Fibroblast of lung (primary cell): ENCODE results near the gene TPM4. TPM values are rescaled to one million over a fixed set of nuclear protein-coding genes. Genes with fewer than 3 reads are reported as not detected.

Experiments
- DNase-seq, 2 donors: peaks; one replicate each; pipeline versions ENCODE4 v3.0.0 to v3.0.0-alpha.2; 2010; ENCODE audit warnings: low read depth in 2 of 2
- H2AFZ ChIP-seq: 2 replicates; pipeline ENCODE4 v1.5.1; 2012; ENCODE audit warnings: low read length, control low read depth, inconsistent platforms
- H3K27ac ChIP-seq: 2 replicates; pipeline ENCODE4 v1.5.1; 2011; ENCODE audit warnings: low read length, control low read depth; ENCODE audit not compliant: insufficient read depth
- H3K27me3 ChIP-seq: 2 replicates; pipeline ENCODE4 v1.5.1; 2011; ENCODE audit warnings: mild to moderate bottlenecking, low read length; ENCODE audit not compliant: control insufficient read depth, insufficient read depth
- H3K36me3 ChIP-seq: 2 replicates; pipeline ENCODE4 v1.5.1; 2011; ENCODE audit warnings: low read length; ENCODE audit not compliant: control insufficient read depth, insufficient read depth
- H3K4me1 ChIP-seq: 2 replicates; pipeline ENCODE4 v1.5.1; 2011; ENCODE audit warnings: low read length; ENCODE audit not compliant: control insufficient read depth, insufficient read depth; ENCODE audit errors: extremely low read depth
- H3K4me2 ChIP-seq: 2 replicates; pipeline ENCODE4 v1.5.1; 2011; ENCODE audit warnings: low read length, control low read depth; ENCODE audit not compliant: insufficient read depth; ENCODE audit errors: extremely low read depth
- H3K4me3 ChIP-seq, 4 experiments: fragments of 200-600 bp in 1 of 4; sonication (generic) in 1 of 4; replicated peaks in 1 of 4; 2 replicates each; pipeline ENCODE4 v1.5.1; 2011 to 2016; ENCODE audit warnings: low read length in 4 of 4, low read depth in 3 of 4, mild to moderate bottlenecking in 3 of 4, control low read depth in 2 of 4, inconsistent platforms in 1 of 4, mixed read lengths in 1 of 4; ENCODE audit not compliant: insufficient read depth in 1 of 4; ENCODE audit errors: control extremely low read depth in 1 of 4
- H3K79me2 ChIP-seq: 2 replicates; pipeline ENCODE4 v1.5.1; 2012; ENCODE audit warnings: mild to moderate bottlenecking, low read length, inconsistent platforms; ENCODE audit not compliant: control insufficient read depth, insufficient read depth
- H3K9ac ChIP-seq: 2 replicates; pipeline ENCODE4 v1.5.1; 2011; ENCODE audit warnings: mild to moderate bottlenecking, low read length, control low read depth; ENCODE audit not compliant: insufficient read depth
- H3K9me3 ChIP-seq: 2 replicates; pipeline ENCODE4 v1.5.1; 2012; ENCODE audit warnings: low read depth, low read length; ENCODE audit not compliant: control insufficient read depth, insufficient read depth
- H4K20me1 ChIP-seq: 2 replicates; pipeline ENCODE4 v1.5.1; 2011; ENCODE audit warnings: low read length; ENCODE audit not compliant: control insufficient read depth, insufficient read depth; ENCODE audit errors: extremely low read depth
- EZH2 ChIP-seq: IDR thresholded peaks from 2 replicates; pipeline ENCODE4 v1.5.1; 2012; ENCODE audit warnings: low read length, control low read depth, mild to moderate bottlenecking; ENCODE audit errors: missing control alignments
- polyA plus RNA-seq, 2 donors: library from polyadenylated mRNA; depleted of rRNA in 1 of 2; stranded (reverse) in 1 of 2; unstranded in 1 of 2; fragments of >200 nt; gene quantifications; 2 replicates each; pipeline ENCODE4 v1.2.1, GENCODE V29; 2011 to 2012; ENCODE audit warnings: missing spikeins in 1 of 2
- total RNA-seq: library from RNA; depleted of rRNA; stranded (reverse); fragments of >200 nt; gene quantifications from 2 replicates; pipeline ENCODE4 v1.2.1, GENCODE V29; 2014
- TF ChIP-seq, protein P1 (sequence below), 2 donors: IDR thresholded peaks in 1 of 2; conservative IDR thresholded peaks in 1 of 2; 1 replicate in 1 of 2; 2 replicates in 1 of 2; pipeline ENCODE4 v1.5.1; 2011 to 2012; ENCODE audit warnings: low read length in 2 of 2, control low read depth in 1 of 2, inconsistent platforms in 1 of 2, low read depth in 1 of 2, mild to moderate bottlenecking in 1 of 2

The TPM4 gene
- total and polyA plus RNA-seq, 2 donors (not counting 1 experiment from before 2014, with no cell fraction given): 822 to 2,577 TPM

DNA sequence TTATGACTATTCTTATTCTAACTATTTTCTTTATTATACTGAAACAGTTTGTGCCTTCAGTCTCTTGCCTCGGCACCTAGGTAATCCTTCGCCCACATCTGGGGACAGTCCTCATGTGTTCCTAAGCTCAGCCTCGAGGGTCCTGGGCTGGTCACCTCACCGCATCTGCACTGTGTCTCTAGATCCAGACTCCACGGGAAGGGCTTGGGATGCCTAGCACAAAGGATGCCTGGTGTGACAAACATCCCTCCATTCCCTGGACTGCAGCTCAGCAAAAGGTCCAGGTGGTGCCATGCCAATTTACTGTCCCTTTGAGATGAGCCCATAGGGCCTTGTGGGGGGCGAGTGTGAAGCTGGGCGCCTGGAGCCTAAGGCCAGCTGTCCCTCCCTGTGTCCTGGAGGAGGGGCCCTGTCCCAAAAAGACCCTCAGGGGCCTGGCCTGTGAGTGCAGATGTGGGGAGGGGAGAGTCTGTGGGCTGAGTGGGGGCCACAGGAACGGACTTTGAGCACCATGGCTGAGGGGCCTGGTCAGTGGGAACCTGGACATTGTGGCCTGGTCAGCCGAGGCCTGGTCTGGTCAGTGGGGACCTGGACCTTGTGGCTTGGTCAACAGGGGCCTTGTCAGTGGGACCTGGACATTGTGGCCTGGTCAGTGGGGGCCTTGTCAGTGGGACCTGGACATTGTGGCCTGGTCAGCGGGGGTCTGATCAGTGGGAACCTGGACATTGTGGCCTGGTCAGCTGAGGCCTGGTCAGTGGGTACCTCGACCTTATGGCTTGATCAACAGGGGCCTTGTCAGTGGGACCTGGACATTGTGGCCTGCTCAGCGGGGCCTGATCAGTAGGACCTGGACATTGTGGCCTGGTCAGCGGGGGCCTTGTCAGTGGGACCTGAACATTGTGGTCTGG, 45.1 kb upstream of the TPM4 start:
- no peaks in the 10 kb centered on the region for H3K9me3 ChIP-seq
- TF ChIP-seq, protein P1, sequence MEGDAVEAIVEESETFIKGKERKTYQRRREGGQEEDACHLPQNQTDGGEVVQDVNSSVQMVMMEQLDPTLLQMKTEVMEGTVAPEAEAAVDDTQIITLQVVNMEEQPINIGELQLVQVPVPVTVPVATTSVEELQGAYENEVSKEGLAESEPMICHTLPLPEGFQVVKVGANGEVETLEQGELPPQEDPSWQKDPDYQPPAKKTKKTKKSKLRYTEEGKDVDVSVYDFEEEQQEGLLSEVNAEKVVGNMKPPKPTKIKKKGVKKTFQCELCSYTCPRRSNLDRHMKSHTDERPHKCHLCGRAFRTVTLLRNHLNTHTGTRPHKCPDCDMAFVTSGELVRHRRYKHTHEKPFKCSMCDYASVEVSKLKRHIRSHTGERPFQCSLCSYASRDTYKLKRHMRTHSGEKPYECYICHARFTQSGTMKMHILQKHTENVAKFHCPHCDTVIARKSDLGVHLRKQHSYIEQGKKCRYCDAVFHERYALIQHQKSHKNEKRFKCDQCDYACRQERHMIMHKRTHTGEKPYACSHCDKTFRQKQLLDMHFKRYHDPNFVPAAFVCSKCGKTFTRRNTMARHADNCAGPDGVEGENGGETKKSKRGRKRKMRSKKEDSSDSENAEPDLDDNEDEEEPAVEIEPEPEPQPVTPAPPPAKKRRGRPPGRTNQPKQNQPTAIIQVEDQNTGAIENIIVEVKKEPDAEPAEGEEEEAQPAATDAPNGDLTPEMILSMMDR (conservative IDR thresholded peaks at IDR 0.05 in 1 of 2, IDR thresholded peaks at IDR 0.05 in 1 of 2; ENCODE audit: low read depth in 1 of 2, low read length in 2 of 2): no peak
- TF ChIP-seq EZH2: no peak
- no peaks in the 10 kb centered on the region for H3K27me3 ChIP-seq
- H3K4me2 ChIP-seq: no peak overlapping the region
- H3K36me3 ChIP-seq: no peaks in the 10 kb centered on the region
- no peak overlapping the region for H2AFZ ChIP-seq
- no peak overlapping the region for H3K27ac ChIP-seq
- H3K9ac ChIP-seq: no peak overlapping the region
- H3K4me3 ChIP-seq: no peak overlapping the region
- H3K4me1 ChIP-seq: no peaks in the 10 kb centered on the region
- no peaks in the 10 kb centered on the region for H4K20me1 ChIP-seq
- no peak for DNase-seq
- H3K79me2 ChIP-seq: no peaks in the 10 kb centered on the region

DNA sequence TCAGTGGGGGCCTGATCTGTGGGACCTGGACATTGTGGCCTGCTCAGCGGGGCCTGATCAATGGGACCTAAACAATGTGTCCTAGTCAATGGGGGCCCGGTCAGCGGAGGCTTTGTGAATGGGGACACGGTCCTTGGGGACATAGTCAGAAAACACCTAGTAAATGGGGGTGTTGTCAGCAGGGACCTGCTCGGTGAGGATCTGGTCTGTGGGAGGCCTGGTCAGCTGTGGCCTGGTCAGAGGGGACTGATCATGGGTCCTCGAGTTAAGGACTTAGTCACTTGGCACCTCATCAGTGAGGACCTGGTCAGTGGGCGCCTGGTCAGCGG, 44.5 kb upstream of the TPM4 start:
- H3K79me2 ChIP-seq: no peaks in the 10 kb centered on the region
- TF ChIP-seq EZH2: no peak
- TF ChIP-seq, protein P1 (conservative IDR thresholded peaks at IDR 0.05 in 1 of 2, IDR thresholded peaks at IDR 0.05 in 1 of 2; ENCODE audit: low read depth in 1 of 2, low read length in 2 of 2): no peak

DNA sequence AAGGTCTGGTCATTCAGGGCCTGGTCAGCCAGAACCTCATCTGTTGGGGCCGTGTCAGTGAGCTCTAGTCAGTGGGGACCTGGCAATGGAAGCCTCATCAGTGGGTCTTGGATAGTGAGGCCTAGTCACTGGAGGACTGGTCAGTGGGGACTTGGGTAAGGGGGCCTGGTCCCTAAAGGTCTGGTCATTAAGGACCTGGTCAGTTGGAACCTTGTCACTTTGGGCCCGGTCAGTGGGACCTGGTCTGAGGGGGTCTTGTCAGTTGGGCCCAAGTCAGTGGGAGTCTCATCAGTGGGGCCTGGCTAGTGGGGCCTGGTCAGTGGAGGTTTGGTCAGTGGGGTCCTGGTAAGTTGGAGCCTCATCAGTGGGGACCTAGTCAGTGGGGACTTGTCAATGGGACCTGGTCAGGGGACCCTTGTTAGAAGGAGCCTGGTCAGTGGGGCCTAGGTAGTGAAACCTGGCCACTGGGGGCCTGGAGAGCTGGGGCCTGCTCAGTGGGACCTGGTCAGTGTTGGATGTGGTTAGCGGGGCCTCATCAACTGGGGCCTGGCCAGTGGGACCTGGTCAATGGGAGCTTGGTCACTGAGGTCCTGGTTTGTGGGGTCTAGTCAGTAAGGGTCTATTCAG, 43.7 kb upstream of the TPM4 start:
- H3K27me3 ChIP-seq: no peaks in the 10 kb centered on the region
- TF ChIP-seq, protein P1 (conservative IDR thresholded peaks at IDR 0.05 in 1 of 2, IDR thresholded peaks at IDR 0.05 in 1 of 2; ENCODE audit: low read depth in 1 of 2, low read length in 2 of 2): no peak
- no peak for TF ChIP-seq EZH2
- no peaks in the 10 kb centered on the region for H3K79me2 ChIP-seq
- no peak overlapping the region for H3K4me3 ChIP-seq
- H3K4me1 ChIP-seq: no peaks in the 10 kb centered on the region
- H3K27ac ChIP-seq: no peak overlapping the region
- H4K20me1 ChIP-seq: no peaks in the 10 kb centered on the region
- no peak overlapping the region for H3K9ac ChIP-seq
- no peak for DNase-seq
- H2AFZ ChIP-seq: no peak overlapping the region
- H3K9me3 ChIP-seq: no peaks in the 10 kb centered on the region
- H3K4me2 ChIP-seq: no peak overlapping the region
- H3K36me3 ChIP-seq: no peaks in the 10 kb centered on the region

More for the DNA sequence above, 44.5 kb upstream of the TPM4 start:
- Histone ChIP-seq H3K4me3 (no peak overlapping the region), H3K36me3 (no peaks in the 10 kb centered on the region), H2AFZ (no peak overlapping the region), H3K4me2 (no peak overlapping the region), H3K4me1 (no peaks in the 10 kb centered on the region), H3K9ac (no peak overlapping the region), H4K20me1 (no peaks in the 10 kb centered on the region), H3K9me3 (no peaks in the 10 kb centered on the region), H3K27ac (no peak overlapping the region), H3K27me3 (no peaks in the 10 kb centered on the region)
- no peak for DNase-seq
